Activated T-cell treated with anti-CD3 and anti-CD28 coated beads for 48 hours (primary cell): ENCODE data around the gene MAPK11.

Experiments
- DNase-seq: peaks from one replicate; pipeline ENCODE4 v3.0.0-alpha.2; 2020; ENCODE audit warnings: low read depth

The MAPK11 gene

DNA sequence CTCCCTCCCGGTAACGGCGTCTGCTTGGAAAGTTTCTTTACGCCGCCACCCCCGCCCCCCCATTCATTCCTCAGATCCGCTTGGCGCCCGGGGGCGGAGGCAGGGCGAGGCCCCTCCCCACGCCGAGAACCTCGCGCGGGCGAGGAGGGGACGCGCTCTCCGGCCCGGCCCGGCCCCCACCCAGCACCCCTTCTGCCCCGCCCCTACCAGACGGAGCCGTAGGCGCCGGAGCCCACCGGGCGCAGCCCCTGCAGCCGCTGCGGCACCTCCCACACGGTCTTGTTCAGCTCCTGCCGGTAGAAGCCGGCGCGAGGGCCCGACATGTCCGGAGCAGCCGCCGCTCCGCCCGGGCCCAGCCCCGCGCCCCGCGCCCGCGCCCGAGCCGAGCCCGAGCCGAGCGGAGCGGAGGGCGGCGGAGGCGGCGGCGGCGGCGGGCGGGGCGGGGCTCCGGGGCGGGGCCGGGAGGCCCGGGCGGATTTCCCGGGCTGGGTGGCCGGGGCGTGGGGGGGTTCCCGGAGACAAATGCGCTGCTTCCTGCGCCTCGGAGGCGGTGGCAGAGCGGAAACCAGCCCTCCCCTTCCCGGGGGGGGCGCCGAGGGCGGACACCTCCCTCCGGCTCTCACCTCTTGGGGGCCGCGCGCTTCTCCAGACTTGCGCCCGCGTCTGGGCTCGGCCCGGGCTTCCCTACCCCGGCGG lies at the start of gene MAPK11:
Gene MAPK11 (minus strand): TSS at position 411 of the 696 bp plus-strand sequence. CDS start 88 bp downstream, at position 323.
- peak; percentile 57 for DNase-seq

DNA sequence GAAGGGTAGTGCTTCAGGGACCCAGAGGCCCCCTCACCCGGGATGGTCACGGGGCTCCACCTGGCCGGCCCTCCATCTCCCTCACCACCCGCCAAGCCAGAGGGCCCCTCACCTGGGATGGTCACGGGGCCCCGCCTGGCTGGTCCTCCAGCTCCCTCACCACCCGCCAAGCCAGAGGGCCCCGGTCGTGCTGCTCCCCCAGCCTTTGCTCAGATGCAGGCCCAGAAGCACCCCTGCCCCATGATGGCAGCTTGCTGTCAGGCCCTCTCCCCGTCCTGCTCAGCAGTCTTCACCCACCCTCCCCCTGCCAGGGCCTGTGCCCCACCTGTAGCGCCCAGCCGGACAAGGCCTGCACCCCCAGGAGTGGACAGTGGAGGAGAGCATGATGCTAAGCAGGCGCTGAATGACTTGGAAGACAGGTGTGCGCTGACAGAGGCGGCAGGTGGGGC lies 49.3 kb upstream of the MAPK11 start:
- DNase-seq, result no peak

DNA sequence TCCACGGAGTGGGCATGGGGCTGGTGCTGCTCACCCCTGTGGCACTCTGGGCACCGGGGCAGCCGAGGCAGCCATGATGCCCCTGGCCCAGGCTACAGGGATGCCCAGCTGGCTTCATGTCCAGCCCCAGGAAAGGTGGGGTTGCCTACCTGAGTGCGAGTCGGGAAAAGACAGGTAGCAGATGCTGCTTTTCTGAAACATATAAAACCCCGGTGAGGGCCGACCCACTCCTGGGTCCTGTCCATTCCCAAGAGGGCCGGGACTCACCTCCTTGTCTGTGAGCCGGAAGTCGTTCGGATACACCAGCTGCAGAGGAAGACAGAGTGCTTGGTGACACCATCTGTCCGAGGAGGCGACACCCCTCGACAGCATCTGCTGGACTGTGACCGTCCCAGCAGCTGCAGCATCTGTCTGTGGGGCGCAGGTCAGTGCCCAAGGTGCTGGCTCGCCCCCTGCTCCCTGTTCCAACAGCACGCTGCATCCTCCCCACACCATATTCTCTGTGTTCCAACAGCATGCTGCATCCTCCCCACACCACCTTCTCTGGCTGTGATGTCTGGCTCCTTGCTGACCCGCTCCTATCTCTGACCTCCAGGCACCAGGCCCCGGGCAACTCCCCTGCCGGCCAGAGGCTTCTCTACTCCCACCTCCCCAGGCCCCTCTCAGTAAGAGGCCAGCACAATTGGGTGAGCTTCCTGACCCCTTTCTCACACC lies 48.7 kb upstream of the MAPK11 start:
- no peak for DNase-seq

DNA sequence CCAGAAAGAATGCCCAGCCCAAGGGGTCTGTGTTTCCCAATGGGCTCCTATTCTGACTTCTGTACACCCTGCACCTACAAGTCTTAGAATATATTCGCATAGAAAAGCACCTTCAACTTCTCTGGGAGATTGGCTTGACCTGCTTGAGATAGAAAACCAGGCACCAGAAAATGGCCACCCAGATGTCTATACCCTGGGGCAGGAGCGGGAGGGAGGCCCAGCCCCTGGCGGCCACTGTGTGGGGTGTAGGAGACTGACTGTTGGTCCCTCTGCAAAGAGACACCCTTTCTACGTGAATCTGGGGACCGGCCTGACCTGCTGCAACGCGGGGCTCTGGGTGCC lies 48.1 kb upstream of the MAPK11 start:
- DNase-seq, result no peak

DNA sequence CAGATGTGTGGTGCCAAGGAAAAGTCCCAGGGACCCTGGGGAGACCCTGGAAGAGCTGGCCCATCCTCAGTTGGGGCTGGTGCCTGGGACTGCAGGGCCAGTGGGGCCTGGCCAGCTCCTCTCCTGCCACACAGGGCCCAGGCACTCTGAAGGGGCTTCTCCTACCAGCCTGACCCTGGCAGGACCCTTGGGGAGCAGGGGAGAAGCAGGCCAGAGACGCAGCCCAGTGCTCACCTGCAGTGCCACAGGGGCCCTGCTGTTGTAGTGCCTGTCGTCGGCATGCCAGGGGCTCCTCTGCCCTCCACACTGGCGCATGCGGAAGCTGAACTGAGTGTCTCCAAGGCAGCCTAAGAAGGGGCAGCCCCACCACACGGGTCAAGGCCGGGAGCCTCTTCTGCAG lies 47.5 kb upstream of the MAPK11 start:
- no peak for DNase-seq

DNA sequence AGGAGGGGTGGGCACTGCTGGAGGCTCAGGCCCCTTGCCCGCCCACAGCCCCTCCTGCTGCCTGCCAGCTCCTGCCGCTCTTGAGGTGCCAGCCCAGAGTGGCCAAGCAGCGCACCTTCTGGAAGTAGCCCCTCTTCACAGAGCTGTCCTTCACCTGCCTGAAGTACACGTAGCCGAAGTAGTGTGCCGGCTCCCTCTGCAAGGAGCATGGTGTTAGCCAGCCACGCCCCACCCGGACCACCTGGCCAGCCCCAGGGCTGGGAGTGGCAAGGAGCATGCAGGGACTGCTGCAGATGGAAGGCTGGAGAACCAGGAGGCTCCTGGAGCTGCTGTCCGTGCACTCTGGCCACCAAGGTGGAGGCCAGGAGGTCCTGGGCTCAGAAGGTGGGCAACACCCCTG lies 47.0 kb upstream of the MAPK11 start:
- no peak for DNase-seq

DNA sequence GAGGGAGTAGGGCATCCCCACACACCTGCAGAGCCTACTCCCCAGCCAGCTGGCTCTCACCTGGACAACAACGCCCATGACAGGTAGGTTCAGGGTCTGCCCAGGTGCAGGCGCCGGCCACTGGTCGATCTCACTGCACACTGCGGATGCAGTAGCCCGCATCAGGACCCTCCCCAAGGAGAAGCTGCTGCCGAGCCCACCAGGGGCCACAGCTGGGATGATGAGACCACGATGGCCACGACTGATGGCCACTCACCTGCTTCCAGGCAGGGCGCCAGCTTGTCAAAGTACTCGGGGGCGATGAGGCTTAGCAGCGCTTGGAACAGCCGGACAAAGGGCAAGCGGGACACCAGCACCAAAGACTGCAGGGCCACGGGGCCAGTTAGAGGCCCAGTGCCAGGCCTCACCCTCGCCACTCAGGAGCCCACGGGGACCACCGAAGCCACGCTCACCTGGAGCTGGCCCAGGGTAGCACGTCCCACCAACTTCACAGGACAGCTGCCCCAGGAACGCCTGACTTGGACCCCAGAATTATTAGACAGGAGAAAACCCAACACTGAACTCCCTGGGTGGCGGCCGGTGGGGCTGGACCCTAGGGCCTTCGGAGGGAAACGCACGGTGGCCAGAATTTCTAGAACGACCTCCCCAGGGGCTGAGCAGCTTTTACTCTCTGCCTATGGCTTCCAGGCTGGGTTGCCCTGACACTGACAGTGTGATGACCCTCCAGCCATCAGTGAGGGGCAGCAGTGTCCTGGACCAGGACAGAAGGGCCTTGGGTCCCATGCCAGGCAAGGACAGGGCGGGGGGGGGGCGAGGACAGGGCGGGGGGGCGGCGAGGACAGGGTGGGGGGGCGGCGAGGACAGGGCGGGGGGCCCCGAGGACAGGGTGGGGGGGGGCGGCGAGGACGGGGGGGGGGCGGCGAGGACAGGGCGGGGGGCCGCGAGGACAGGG lies 46.2 kb upstream of the MAPK11 start:
- DNase-seq, result no peak

DNA sequence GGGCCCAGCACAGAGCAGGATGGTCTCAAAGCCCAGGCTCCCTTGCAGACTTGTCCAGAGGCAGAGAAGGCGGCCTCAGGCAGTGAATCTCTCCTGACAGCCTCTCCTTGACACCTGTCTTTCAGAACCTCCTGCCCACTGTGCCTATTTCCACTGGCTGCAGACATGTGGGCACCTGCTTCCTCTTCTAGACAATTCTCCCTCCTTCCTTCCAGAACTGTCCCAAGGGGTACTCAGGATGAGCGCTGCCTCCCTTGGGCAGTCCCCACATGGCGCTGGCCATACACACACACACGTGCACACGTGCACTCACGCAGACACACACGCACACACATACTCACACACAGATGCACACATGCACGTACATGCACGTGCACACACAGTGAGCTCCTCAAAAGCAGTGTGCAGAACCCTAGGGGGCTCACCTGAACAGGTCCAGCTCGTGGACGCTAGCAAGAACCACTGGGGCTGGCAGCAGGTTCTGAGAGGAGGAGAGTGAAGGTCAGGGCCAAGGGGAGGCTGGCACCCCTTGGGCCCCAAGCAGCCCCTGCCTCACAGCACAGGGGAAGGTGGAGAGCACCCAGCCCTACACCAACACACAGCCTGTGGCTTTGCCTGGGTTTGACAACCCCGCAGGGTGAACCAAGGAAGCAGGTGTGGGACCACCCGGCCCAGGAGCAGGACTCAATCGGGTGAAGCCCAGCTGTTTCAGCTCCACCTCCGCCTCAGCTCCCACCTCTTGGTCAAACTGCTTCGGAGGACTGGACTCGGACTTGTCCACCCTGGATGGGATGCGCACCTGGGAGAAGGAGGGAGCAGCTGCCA lies 45.3 kb upstream of the MAPK11 start:
- DNase-seq, result no peak

DNA sequence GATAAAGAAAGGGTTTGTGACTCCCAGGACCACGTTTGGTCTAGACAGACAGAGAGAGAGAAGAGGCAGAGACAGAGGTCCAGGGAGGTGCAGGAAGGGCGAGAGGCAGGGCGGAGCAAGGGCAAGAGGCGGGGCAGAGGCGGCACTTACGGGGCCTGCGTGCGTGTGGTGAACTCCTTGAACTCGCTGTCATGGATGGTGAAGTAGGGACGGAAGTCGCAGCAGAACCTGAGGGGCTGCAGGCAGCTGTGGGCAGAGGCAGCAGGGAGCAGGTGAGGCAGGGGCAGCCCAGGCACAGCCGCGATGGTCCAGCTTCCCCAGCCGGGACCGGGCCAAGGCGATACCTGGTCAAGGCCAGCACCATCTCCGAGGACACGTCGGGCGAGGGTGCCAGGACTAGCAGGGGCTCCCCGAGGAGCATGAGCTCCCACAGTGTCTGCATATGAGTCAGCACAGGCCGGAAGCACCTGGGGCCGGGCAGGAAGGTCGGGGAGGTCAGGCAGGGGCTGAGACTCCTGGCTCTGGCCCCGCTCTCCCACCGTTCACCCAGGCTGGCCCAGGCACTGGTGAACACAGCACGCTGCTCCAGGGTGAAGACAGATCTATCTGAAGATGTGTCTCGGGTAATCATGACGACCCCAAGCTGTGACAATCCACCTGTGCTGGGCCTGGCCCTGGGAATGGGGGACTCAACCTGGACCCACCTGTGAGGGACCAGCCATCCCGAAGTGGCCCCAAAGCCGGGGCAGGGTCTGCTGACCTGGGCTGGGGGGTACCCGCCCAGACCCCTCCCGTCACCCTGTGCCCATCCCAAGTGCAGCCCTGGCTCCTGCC lies 44.5 kb upstream of the MAPK11 start:
- DNase-seq, result peak; percentile 76

DNA sequence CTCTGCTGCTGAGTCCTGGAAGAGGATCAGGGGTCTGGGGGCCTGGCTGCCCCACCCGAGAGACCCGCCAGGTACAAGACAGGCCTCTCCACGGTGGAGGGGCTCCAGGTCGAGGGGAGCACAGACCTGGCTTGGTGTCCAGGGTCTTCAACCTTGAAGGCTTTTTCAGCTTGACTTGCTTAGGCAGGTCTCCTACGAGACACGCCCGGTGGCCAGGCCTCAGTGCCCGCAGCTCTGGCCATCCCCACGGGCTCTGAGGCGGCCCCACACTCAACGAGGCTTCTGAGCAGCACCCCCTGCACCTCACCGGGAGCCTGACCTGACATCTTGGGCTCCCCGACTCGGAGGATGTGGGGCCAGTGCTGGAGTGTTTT lies 43.9 kb upstream of the MAPK11 start:
- no peak for DNase-seq

DNA sequence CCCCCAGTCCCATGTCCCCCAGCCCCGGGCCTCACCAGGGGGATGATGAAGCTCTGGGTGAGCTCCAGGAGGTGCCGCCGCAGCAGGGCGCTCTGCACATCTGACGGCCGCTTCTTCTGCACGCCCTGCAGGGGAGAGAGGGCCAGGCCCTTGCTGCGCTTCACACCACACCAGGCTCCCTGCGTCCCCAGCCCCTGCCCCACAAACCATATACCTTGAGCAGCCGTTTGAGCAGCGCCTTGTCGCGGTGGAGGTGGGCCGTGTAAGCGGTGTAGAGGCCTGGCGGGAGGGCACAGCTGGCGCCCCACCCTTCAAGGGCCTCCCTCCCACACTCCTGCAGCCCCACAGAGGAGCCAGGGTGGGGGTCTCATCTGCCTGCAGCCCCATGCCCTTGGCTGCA lies 43.4 kb upstream of the MAPK11 start:
- DNase-seq, result no peak

DNA sequence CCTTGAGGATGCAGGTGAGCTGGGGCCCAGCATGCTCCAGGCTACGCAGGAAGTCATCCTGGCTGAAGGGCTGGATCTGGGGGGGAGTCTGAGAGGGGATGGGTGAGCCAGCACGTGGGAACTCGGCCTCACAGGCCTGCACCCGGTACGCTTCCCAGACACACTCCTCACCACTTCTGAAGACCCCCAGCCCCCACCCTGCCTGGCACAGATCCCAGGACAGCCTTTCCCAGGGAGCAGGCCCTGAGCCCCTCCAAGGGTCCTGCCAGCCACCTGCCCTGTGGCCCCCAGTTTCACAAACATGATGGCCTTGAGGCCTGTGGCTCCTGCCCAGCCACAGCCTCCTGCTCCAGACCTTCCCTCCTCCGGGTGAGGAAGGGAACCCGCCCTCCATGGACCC lies 42.8 kb upstream of the MAPK11 start:
- DNase-seq, result no peak

DNA sequence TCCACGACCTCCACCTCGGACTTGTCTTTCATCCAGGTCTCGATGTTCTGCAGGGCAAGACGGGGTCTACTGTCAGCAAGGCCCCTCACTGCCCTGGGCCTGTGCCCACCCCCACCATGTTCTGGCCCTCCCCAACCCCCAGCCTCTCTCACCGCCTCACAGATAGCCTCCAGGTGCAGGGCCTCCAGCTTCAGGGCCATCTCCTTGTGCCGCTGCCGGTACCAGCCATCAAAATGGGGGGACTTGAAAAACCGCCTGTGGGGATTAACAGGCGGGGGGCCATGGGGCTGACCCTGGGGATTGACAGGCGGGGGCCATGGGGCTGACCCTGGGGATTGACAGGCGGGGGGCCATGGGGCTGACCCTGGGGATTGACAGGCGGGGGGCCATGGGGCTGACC lies 42.2 kb upstream of the MAPK11 start:
- DNase-seq, result no peak

DNA sequence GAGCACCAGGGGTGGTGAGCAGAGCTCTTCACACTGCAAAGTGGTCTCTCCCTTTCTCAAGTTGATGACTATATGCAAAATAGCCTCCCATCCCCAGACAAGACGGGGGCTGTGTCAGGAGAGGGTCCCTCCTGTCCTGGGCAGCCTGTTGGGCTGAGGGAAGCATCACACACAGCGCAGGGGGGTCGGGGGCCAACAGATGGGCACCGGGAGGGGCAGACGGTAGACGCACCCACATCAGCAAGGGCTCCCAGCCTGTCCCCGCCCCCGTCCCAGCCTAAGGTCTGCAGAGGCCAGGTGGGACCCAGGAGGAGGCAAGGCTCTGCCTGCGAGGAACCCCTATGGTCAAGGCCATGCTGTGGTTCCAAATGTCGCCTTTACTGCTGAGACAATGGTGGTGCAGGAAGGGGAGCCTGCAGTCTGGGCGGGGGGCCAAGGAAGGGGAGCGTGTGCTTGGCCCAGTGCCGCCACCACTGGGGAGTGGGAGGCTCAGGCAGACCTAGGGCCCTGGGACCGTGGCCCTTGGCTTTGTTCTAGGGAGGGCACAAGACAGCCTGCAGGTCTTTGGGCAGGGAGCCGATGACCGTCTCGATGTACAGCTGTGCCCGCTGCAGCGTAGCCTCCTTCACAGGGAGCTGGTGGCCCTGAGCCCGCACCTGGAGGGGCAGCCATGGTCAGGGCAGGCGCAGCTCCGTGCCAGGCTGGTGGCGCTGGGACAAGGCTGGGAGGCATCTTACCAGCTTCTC lies 41.6 kb upstream of the MAPK11 start:
- DNase-seq, result no peak

DNA sequence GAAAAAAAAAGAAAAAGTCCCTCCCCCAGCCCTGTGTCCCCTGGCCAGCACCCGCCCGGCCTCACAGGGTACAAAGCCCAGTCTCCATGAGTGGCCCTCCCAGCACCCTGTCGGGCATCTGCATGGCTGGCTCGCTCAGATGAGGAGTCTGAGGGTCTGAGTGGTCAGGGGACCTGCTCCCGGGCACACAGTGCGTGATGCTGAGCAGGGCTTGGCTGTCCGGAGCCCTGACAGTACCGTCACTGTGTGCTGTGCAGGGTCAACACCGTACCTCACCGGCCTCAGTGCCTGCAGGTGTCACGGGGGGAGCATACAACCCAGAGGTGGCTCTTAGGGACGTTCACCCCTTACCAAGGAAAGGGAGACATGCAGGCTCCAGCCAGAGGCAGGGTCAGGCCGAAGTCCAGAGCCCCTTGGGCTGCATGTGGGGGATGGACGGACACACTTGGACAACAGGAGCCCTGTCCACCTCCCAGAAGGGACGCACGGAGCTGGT lies 40.8 kb upstream of the MAPK11 start:
- no peak for DNase-seq

DNA sequence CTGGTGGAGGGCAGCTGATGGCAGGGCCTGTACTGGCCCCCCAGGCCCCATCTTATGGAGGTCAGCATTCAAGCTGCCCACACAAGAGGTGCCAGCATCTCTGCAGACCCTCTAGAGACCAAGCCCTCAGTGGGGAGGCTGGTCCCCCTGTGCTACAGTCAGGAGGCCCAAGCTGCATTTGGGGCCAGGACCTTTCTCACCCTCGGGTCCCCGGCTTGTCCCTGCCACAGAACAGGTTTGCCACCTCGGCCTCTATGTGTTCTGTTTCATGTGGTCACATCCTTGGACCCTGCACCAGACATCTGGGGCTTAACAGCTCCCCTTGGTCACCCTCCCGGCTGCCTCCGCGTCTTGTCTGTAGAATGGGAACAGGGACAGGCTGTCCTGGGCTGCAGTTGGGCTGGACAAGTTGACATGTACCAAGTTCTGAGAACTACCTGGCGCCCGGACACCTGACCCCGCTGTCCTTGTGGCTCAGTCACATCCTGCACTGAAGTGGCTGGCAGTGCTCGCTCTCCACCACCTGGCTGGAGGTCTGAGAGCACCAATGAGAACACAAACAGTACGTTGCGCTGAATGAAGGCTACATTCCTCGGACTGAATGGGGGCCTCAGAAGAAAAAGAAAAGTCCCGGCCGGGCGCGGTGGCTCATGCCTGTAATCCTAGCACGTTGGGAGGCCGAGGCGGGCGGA lies 40.0 kb upstream of the MAPK11 start:
- DNase-seq, result no peak

DNA sequence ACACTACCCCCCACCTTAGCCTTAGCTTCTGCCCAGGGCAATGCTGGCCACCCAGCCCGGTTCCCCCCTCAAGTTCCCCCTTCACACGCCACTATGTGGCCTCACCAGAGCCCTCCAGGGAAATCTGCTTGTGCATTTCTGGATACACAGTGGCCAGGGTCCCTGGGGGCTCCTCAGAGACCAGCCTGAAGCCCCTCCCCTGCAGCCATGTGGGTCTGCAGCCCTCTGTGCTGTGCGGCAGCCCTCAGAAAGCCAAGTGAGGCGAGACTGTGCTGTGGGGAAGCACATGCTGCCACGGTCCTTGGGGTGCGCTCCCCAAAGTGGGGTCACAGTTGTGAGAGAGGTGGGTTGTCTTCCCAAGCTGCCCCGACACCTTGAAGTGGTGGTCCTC lies 39.4 kb upstream of the MAPK11 start:
- no peak for DNase-seq

DNA sequence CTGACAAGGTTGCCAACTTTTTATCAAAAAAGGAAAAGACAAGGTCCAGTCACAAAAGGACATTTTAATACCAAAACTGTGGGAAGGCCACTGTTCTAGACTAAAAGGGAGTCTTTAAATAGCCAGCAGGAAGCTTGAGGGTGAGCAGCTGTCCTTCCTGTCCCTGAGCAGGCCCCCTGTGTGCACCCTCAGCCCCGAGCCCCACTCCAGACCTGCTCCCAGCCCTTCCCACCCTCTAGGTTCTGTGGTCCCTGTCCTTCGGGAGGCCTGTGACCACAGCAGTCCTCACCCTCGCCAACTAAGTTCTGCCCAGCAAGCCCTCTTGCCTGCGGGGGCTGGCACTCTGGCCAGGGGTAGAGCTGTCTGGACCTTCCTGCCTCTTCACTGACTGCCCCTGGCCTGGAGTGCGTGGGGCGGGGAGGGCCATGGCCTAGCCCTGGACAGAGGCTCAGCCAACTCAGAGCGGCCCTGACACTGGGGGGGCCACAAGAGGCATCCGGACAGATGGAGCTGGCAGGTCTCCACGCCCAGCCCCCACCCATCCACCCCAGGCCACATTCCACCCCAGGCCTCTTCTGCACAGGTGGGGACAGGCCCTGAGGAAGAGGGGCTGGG lies 38.9 kb upstream of the MAPK11 start:
- no peak for DNase-seq

DNA sequence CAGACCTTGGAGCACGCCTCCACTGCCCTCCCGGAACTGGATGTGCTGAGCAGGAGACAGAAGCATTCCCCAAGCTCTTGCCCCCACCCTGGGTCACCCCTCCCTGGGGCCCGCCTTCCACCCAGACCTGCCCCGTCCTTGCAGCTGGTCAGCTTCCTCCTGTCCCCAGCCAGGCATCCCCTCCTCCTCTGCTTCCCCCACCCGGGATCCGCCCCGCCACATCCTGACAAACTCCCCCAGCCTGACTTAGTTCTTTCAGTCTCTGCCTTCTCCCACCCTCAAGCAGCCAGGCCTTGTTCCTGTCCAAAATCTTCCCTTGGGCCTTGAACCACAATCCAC lies 38.4 kb upstream of the MAPK11 start:
- DNase-seq, result no peak
